ENCODE data around the gene CARD19.

Gene CARD19

GRCh38 chr9:93082841-93083411 is 13.1 kb upstream of the CARD19 start:
- H3K9me3 ChIP-seq (ENCODE audit: insufficient read depth, low read depth, low read length): no peaks in the 10 kb centered on the region; the same call in 1 of the 2 replicates
- no peaks in the 10 kb centered on the region for H3K27me3 ChIP-seq (ENCODE audit: insufficient read depth, low read length)
- H3K27ac ChIP-seq (ENCODE audit: low read length): no peak overlapping the region
- no peak overlapping the region for H3K9ac ChIP-seq (ENCODE audit: low read depth, low read length)
- no peaks in the 10 kb centered on the region for H3K36me3 ChIP-seq (ENCODE audit: insufficient read depth, low read depth, low read length)
- H3K4me1 ChIP-seq (ENCODE audit: insufficient read depth, low read length): no peaks in the 10 kb centered on the region
- no peak overlapping the region for H3K4me3 ChIP-seq (ENCODE audit: low read length)

GRCh38 chr9:93083592-93084470 is 12.2 kb upstream of the CARD19 start:
- H3K27ac ChIP-seq (ENCODE audit: low read length): no peak overlapping the region
- H3K4me1 ChIP-seq (ENCODE audit: insufficient read depth, low read length): no peaks in the 10 kb centered on the region
- no peaks in the 10 kb centered on the region for H3K36me3 ChIP-seq (ENCODE audit: insufficient read depth, low read depth, low read length)
- no peak overlapping the region for H3K4me3 ChIP-seq (ENCODE audit: low read length)
- no peaks in the 10 kb centered on the region; the same call in 1 of the 2 replicates for H3K9me3 ChIP-seq (ENCODE audit: insufficient read depth, low read depth, low read length)
- no peak overlapping the region for H3K9ac ChIP-seq (ENCODE audit: low read depth, low read length)
- H3K27me3 ChIP-seq (ENCODE audit: insufficient read depth, low read length): no peaks in the 10 kb centered on the region

DNA sequence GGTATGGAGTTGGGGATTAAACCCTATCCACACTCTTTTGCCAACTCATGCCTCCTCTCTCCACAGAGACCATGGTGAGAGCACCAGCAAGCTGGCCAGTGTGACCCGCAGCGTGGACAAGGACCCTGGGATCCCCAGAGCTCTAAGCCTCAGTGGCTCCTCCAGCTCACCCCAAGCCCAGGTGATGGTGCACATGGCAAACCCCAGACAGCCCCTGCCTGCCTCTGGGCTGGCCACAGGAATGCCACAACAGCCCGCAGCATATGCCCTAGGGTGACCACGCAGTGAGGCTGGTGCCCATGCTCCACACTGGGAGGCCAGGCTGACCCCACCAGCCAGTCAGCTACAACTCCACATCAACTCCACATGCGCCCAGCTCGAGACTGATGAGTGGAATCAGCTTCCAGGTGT is 11.5 kb upstream of the CARD19 start:
- H3K9ac ChIP-seq (ENCODE audit: low read depth, low read length): no peak overlapping the region
- no peaks in the 10 kb centered on the region for H3K4me1 ChIP-seq (ENCODE audit: insufficient read depth, low read length)
- no peaks in the 10 kb centered on the region for H3K27me3 ChIP-seq (ENCODE audit: insufficient read depth, low read length)
- H3K9me3 ChIP-seq (ENCODE audit: insufficient read depth, low read depth, low read length): no peaks in the 10 kb centered on the region; the same call in 1 of the 2 replicates
- no peaks in the 10 kb centered on the region for H3K36me3 ChIP-seq (ENCODE audit: insufficient read depth, low read depth, low read length)
- no peak overlapping the region for H3K27ac ChIP-seq (ENCODE audit: low read length)
- no peak overlapping the region for H3K4me3 ChIP-seq (ENCODE audit: low read length)

DNA sequence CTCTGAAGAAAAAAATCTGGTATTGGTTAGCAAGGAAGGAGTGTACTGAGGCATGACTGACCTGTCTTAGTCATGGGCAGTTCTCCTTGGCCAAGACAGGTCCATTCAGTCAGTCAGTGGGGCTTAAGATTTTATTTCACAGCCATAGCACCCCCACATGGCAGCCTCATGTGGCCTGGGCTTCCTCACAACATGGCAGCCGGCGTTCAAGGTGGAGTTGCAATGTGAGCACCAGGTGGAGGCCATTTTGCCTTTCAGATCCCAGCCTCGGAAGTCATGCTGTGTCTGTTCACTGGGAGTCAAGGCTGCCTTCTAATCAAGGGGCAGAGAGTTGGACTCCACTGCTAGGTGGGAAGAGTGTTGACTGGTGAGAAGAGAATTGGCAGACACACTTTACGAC is 10.3 kb upstream of the CARD19 start:
- Histone ChIP-seq H3K4me3 (ENCODE audit: low read length) (no peak overlapping the region), H3K4me1 (ENCODE audit: insufficient read depth, low read length) (no peaks in the 10 kb centered on the region), H3K27ac (ENCODE audit: low read length) (no peak overlapping the region), H3K9ac (ENCODE audit: low read depth, low read length) (no peak overlapping the region), H3K36me3 (ENCODE audit: insufficient read depth, low read depth, low read length) (no peaks in the 10 kb centered on the region), H3K27me3 (ENCODE audit: insufficient read depth, low read length) (no peaks in the 10 kb centered on the region), H3K9me3 (ENCODE audit: insufficient read depth, low read depth, low read length) (no peaks in the 10 kb centered on the region; the same call in 1 of the 2 replicates)

- no peak overlapping the region for H3K27ac ChIP-seq (ENCODE audit: low read length)
- no peaks in the 10 kb centered on the region for H3K27me3 ChIP-seq (ENCODE audit: insufficient read depth, low read length)
- no peaks in the 10 kb centered on the region for H3K36me3 ChIP-seq (ENCODE audit: insufficient read depth, low read depth, low read length)
- H3K4me1 ChIP-seq (ENCODE audit: insufficient read depth, low read length): no peaks in the 10 kb centered on the region
- H3K4me3 ChIP-seq (ENCODE audit: low read length): no peak overlapping the region
- H3K9me3 ChIP-seq (ENCODE audit: insufficient read depth, low read depth, low read length): no peaks in the 10 kb centered on the region; the same call in 1 of the 2 replicates
- no peak overlapping the region for H3K9ac ChIP-seq (ENCODE audit: low read depth, low read length)
Measured at GRCh38 chr9:93086447-93087224, 9.4 kb upstream of the CARD19 start.

- no peaks in the 10 kb centered on the region; the same call in 1 of the 2 replicates for H3K9me3 ChIP-seq (ENCODE audit: insufficient read depth, low read depth, low read length)
- no peaks in the 10 kb centered on the region for H3K27me3 ChIP-seq (ENCODE audit: insufficient read depth, low read length)
- H3K36me3 ChIP-seq (ENCODE audit: insufficient read depth, low read depth, low read length): no peaks in the 10 kb centered on the region
- H3K9ac ChIP-seq (ENCODE audit: low read depth, low read length): no peak overlapping the region
- H3K27ac ChIP-seq (ENCODE audit: low read length): no peak overlapping the region
- no peak overlapping the region for H3K4me3 ChIP-seq (ENCODE audit: low read length)
- H3K4me1 ChIP-seq (ENCODE audit: insufficient read depth, low read length): no peaks in the 10 kb centered on the region
Measured at GRCh38 chr9:93087971-93088655, 7.9 kb upstream of the CARD19 start.

GRCh38 chr9:93088656-93089015 is 7.4 kb upstream of the CARD19 start:
- H3K9me3 ChIP-seq (ENCODE audit: insufficient read depth, low read depth, low read length): no peaks in the 10 kb centered on the region; the same call in 1 of the 2 replicates
- no peak overlapping the region for H3K27ac ChIP-seq (ENCODE audit: low read length)
- no peaks in the 10 kb centered on the region for H3K27me3 ChIP-seq (ENCODE audit: insufficient read depth, low read length)
- no peaks in the 10 kb centered on the region for H3K4me1 ChIP-seq (ENCODE audit: insufficient read depth, low read length)
- H3K36me3 ChIP-seq (ENCODE audit: insufficient read depth, low read depth, low read length): no peaks in the 10 kb centered on the region
- no peak overlapping the region for H3K4me3 ChIP-seq (ENCODE audit: low read length)
- no peak overlapping the region for H3K9ac ChIP-seq (ENCODE audit: low read depth, low read length)

DNA sequence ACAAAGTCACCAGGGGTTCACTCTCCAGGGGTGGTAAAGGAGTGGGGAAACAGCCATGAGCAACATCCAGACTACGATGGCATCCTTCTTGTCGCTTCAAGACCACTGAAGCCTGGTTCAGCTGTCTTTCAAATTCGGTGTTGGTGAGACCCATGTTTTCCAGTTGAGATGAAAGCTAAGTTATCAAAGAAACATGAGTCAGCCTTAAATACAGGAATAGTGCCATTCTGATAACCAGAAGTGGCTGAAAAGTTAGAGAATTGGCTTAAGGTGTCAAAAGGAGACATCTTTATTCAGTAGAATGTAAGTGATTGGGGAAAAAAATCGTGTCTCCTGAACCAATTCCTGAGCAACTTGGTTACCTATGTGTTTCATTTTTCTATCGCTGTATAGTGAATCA is 7.0 kb upstream of the CARD19 start:
- Histone ChIP-seq H3K9ac (ENCODE audit: low read depth, low read length) (no peak overlapping the region), H3K4me1 (ENCODE audit: insufficient read depth, low read length) (no peaks in the 10 kb centered on the region), H3K27me3 (ENCODE audit: insufficient read depth, low read length) (no peaks in the 10 kb centered on the region), H3K27ac (ENCODE audit: low read length) (no peak overlapping the region), H3K36me3 (ENCODE audit: insufficient read depth, low read depth, low read length) (no peaks in the 10 kb centered on the region), H3K9me3 (ENCODE audit: insufficient read depth, low read depth, low read length) (no peaks in the 10 kb centered on the region; the same call in 1 of the 2 replicates), H3K4me3 (ENCODE audit: low read length) (no peak overlapping the region)

DNA sequence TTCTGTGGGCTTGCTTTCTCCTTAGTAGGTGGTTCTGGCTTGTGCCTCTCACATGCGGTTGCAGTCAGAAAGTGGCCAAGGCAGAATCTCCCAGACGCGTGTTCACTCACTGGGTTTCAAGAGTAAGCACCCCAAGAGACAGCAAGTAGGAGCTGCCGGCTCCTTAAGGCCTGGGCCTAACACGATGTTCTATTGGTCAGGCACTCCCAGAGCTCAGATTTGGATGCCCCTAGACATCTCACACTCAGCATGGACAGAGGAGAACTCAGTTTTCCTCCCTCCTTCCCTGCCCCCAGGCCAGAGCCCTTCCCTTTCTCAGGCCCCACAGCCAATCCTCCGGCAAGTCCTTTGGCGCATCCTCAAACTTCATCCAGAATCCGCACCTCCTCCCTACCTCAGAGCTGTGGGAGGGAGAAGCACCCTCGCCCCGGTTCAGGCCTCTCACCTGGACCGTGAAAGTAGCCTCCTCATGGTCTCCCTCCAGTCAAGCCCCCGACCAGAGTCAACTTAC is 6.5 kb upstream of the CARD19 start:
- H3K9me3 ChIP-seq (ENCODE audit: insufficient read depth, low read depth, low read length): no peaks in the 10 kb centered on the region; the same call in 1 of the 2 replicates
- H3K9ac ChIP-seq (ENCODE audit: low read depth, low read length): no peak overlapping the region
- H3K27ac ChIP-seq (ENCODE audit: low read length): no peak overlapping the region

GRCh38 chr9:93090091-93090655 is 5.8 kb upstream of the CARD19 start:
- Histone ChIP-seq H3K27ac (ENCODE audit: low read length) (no peak overlapping the region), H3K27me3 (ENCODE audit: insufficient read depth, low read length) (no peaks in the 10 kb centered on the region), H3K9ac (ENCODE audit: low read depth, low read length) (no peak overlapping the region), H3K4me1 (ENCODE audit: insufficient read depth, low read length) (no peaks in the 10 kb centered on the region), H3K4me3 (ENCODE audit: low read length) (no peak overlapping the region), H3K9me3 (ENCODE audit: insufficient read depth, low read depth, low read length) (no peaks in the 10 kb centered on the region; the same call in 1 of the 2 replicates), H3K36me3 (ENCODE audit: insufficient read depth, low read depth, low read length) (no peaks in the 10 kb centered on the region)

More for the DNA sequence above, 6.5 kb upstream of the CARD19 start:
- no peaks in the 10 kb centered on the region for H3K27me3 ChIP-seq (ENCODE audit: insufficient read depth, low read length)
- H3K4me3 ChIP-seq (ENCODE audit: low read length): no peak overlapping the region
- no peaks in the 10 kb centered on the region for H3K36me3 ChIP-seq (ENCODE audit: insufficient read depth, low read depth, low read length)
- no peaks in the 10 kb centered on the region for H3K4me1 ChIP-seq (ENCODE audit: insufficient read depth, low read length)

- Histone ChIP-seq H3K4me3 (ENCODE audit: low read length) (no peak overlapping the region), H3K4me1 (ENCODE audit: insufficient read depth, low read length) (no peaks in the 10 kb centered on the region), H3K27ac (ENCODE audit: low read length) (no peak overlapping the region), H3K9me3 (ENCODE audit: insufficient read depth, low read depth, low read length) (no peaks in the 10 kb centered on the region; the same call in 1 of the 2 replicates), H3K9ac (ENCODE audit: low read depth, low read length) (no peak overlapping the region), H3K27me3 (ENCODE audit: insufficient read depth, low read length) (no peaks in the 10 kb centered on the region), H3K36me3 (ENCODE audit: insufficient read depth, low read depth, low read length) (no peaks in the 10 kb centered on the region)
Measured at GRCh38 chr9:93091056-93091452, 5.0 kb upstream of the CARD19 start.

Measured in iPS-20b (cell line).